ENCODE measurements around the gene BLCAP. TPM values are rescaled to one million over a fixed set of nuclear protein-coding genes. Genes with fewer than 3 reads are reported as not detected.

Gene BLCAP
- total and polyA plus RNA-seq, 4 donors = 12.6 to 72.0 (median 49.2) TPM

DNA sequence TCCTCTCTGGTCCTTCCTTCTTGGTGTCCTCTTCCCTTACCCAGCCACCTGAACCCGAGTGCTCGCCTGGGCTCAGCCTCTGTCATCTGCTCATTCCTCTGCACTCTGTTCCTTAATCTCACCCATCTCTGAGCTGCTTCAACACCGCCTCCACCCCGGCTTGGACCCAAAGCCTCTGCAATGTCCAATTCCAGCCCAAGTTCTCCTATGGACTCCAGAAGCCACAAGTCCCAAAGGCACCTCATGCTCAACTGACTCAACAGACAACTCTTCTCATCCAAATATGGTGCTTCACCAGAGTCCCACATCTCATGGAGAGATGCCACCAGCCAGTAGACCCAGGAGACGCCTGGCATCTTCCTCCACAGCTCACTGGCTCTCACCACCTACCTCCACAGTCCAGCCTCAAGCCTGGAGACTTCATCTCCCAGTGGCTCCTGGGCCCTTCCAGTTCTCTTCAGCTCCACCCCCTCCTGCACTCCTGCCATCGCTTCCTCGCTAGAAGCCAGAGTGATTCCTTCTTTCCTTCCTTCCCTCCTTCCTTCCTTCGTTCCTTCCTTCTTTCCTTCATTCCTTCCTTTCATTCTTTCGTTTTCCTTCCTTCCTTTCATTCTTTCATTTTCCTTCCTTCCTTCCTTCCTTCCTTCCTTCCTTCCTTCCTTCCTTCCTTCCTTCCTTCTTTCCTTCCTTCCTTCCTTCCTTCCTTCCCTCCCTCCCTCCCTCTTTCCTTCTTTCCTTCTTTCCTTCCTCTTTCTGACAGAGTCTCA is 47.6 kb downstream of the BLCAP start (continued):
- TF ChIP-seq, protein P1, sequence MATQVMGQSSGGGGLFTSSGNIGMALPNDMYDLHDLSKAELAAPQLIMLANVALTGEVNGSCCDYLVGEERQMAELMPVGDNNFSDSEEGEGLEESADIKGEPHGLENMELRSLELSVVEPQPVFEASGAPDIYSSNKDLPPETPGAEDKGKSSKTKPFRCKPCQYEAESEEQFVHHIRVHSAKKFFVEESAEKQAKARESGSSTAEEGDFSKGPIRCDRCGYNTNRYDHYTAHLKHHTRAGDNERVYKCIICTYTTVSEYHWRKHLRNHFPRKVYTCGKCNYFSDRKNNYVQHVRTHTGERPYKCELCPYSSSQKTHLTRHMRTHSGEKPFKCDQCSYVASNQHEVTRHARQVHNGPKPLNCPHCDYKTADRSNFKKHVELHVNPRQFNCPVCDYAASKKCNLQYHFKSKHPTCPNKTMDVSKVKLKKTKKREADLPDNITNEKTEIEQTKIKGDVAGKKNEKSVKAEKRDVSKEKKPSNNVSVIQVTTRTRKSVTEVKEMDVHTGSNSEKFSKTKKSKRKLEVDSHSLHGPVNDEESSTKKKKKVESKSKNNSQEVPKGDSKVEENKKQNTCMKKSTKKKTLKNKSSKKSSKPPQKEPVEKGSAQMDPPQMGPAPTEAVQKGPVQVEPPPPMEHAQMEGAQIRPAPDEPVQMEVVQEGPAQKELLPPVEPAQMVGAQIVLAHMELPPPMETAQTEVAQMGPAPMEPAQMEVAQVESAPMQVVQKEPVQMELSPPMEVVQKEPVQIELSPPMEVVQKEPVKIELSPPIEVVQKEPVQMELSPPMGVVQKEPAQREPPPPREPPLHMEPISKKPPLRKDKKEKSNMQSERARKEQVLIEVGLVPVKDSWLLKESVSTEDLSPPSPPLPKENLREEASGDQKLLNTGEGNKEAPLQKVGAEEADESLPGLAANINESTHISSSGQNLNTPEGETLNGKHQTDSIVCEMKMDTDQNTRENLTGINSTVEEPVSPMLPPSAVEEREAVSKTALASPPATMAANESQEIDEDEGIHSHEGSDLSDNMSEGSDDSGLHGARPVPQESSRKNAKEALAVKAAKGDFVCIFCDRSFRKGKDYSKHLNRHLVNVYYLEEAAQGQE (IDR thresholded peaks at IDR 0.05) = no peak
- TF ChIP-seq YY1 (IDR thresholded peaks at IDR 0.05) = no peak
- TF ChIP-seq, protein P2, sequence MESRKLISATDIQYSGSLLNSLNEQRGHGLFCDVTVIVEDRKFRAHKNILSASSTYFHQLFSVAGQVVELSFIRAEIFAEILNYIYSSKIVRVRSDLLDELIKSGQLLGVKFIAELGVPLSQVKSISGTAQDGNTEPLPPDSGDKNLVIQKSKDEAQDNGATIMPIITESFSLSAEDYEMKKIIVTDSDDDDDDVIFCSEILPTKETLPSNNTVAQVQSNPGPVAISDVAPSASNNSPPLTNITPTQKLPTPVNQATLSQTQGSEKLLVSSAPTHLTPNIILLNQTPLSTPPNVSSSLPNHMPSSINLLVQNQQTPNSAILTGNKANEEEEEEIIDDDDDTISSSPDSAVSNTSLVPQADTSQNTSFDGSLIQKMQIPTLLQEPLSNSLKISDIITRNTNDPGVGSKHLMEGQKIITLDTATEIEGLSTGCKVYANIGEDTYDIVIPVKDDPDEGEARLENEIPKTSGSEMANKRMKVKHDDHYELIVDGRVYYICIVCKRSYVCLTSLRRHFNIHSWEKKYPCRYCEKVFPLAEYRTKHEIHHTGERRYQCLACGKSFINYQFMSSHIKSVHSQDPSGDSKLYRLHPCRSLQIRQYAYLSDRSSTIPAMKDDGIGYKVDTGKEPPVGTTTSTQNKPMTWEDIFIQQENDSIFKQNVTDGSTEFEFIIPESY (IDR thresholded peaks at IDR 0.05) = no peak
- TF ChIP-seq SP1 (IDR thresholded peaks at IDR 0.05) = no peak

DNA sequence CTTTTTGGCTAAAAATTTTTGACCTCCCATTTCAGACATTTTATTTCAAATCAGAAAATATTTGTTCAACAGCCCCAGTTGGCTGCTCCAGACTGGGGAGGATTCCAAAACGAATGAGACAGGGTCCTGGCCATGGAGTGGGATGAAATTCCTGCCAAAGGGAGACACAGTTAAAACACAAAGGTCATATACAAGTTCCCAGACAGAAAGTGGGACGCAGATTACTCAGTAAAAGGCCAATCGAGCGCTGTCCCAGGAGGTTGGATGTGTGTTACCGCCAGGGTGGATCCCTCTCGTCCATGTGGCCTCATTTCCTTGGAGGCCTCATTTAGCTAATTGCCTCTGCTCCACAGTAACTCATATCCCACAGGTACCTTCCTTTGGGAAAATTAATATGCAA is 48.4 kb downstream of the BLCAP start:
- Histone ChIP-seq H3K27ac (ENCODE audit: low read depth in 1 of 2, low read length in 2 of 2) (no peak overlapping the region), H3K9ac (ENCODE audit: low read depth in 1 of 2, low read length in 2 of 2) (no peak overlapping the region), H3K4me3 (ENCODE audit: low read depth in 1 of 3, low read length in 3 of 3) (no peak overlapping the region), H3K9me3 (ENCODE audit: control insufficient read depth in 4 of 4, low read length in 3 of 4) (no peaks in the 10 kb centered on the region), H3K4me1 (ENCODE audit: control insufficient read depth in 4 of 4, insufficient read depth in 4 of 4, low read length in 3 of 4) (no peaks in the 10 kb centered on the region), H3K27me3 (ENCODE audit: control insufficient read depth in 4 of 4, insufficient read depth in 4 of 4, low read length in 3 of 4) (peaks cover 0 to 3% (median 0%) of the 10 kb centered on the region in 4 donors), H3K36me3 (ENCODE audit: control insufficient read depth in 4 of 4, insufficient read depth in 3 of 4, low read depth in 1 of 4, low read length in 3 of 4) (no peaks in the 10 kb centered on the region)
- TF ChIP-seq HNF4A (conservative IDR thresholded peaks at IDR 0.05) (no peak), FOXA1 (IDR thresholded peaks at IDR 0.05) (no peak), YY1 (IDR thresholded peaks at IDR 0.05) (no peak), FOXA2 (IDR thresholded peaks at IDR 0.05) (no peak), RAD21 (IDR thresholded peaks at IDR 0.05) (no peak), EGR1 (IDR thresholded peaks at IDR 0.05; ENCODE audit: low read depth in 2 of 2) (no peak)
- TF ChIP-seq, protein P3, sequence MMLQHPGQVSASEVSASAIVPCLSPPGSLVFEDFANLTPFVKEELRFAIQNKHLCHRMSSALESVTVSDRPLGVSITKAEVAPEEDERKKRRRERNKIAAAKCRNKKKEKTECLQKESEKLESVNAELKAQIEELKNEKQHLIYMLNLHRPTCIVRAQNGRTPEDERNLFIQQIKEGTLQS (IDR thresholded peaks at IDR 0.05) = no peak
- TF ChIP-seq, protein P4, sequence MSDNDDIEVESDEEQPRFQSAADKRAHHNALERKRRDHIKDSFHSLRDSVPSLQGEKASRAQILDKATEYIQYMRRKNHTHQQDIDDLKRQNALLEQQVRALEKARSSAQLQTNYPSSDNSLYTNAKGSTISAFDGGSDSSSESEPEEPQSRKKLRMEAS (IDR thresholded peaks at IDR 0.05) = no peak
- no peak for DNase-seq (ENCODE audit: low spot score)
- 75% methylated on average over 6 of the region's 6 CpGs for WGBS

DNA sequence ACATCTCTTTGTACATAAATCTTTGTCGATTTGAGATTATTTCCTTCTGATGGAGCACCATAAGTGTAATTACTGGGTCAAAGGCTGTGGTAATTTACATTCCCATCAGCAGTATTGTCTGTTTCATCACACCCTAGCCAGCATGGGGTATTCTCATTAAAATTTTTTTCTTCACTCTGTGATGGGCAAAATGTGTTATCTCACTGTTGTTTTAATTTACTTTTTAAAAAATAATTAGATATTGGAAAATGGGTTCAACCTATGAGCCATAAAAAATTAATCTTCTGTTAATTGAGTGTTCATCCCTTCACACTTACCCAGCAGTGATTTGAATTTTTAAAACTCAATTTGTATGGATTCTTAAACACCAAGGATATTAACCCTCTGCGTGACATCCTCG is 50.6 kb downstream of the BLCAP start:
- H3K27me3 ChIP-seq (ENCODE audit: control insufficient read depth in 4 of 4, insufficient read depth in 4 of 4, low read length in 3 of 4) = peaks cover 0 to 3% (median 0%) of the 10 kb centered on the region in 4 donors
- WGBS = 54% methylated on average over 3 of the region's 3 CpGs

More for the DNA sequence above, 50.6 kb downstream of the BLCAP start:
- Histone ChIP-seq H3K27ac (ENCODE audit: low read depth in 1 of 2, low read length in 2 of 2) (no peak overlapping the region), H3K4me1 (ENCODE audit: control insufficient read depth in 4 of 4, insufficient read depth in 4 of 4, low read length in 3 of 4) (no peaks in the 10 kb centered on the region), H3K36me3 (ENCODE audit: control insufficient read depth in 4 of 4, insufficient read depth in 3 of 4, low read depth in 1 of 4, low read length in 3 of 4) (no peaks in the 10 kb centered on the region), H3K9me3 (ENCODE audit: control insufficient read depth in 4 of 4, low read length in 3 of 4) (no peaks in the 10 kb centered on the region), H3K9ac (ENCODE audit: low read depth in 1 of 2, low read length in 2 of 2) (no peak overlapping the region), H3K4me3 (ENCODE audit: low read depth in 1 of 3, low read length in 3 of 3) (no peak overlapping the region)
- no peak for DNase-seq (ENCODE audit: low spot score)
- no peak for TF ChIP-seq NR2F2 (IDR thresholded peaks at IDR 0.05)
- no peak for TF ChIP-seq JUND (IDR thresholded peaks at IDR 0.05)
- TF ChIP-seq, protein P3 (IDR thresholded peaks at IDR 0.05) = no peak
- no peak for TF ChIP-seq FOXA1 (IDR thresholded peaks at IDR 0.05)
- TF ChIP-seq SP1 (IDR thresholded peaks at IDR 0.05) = no peak
- TF ChIP-seq, protein P2 (IDR thresholded peaks at IDR 0.05) = no peak
- no peak for TF ChIP-seq GABPA (IDR thresholded peaks at IDR 0.05 in 1 of 2, conservative IDR thresholded peaks at IDR 0.05 in 1 of 2)
- TF ChIP-seq HNF4G (IDR thresholded peaks at IDR 0.05) = no peak
- no peak for TF ChIP-seq RXRA (IDR thresholded peaks at IDR 0.05)
- TF ChIP-seq EGR1 (IDR thresholded peaks at IDR 0.05; ENCODE audit: low read depth in 2 of 2) = no peak
- TF ChIP-seq RAD21 (IDR thresholded peaks at IDR 0.05) = no peak
- TF ChIP-seq HNF4A (conservative IDR thresholded peaks at IDR 0.05) = no peak
- TF ChIP-seq YY1 (IDR thresholded peaks at IDR 0.05) = no peak

All from liver (tissue), 9 donors.